Prostate gland (tissue), 2 donors: ENCODE measurements around the gene COLEC11. TPM values are rescaled to one million over a fixed set of nuclear protein-coding genes. Genes with fewer than 3 reads are reported as not detected.
"Not testable (repeated sequence)": the region's sequence is repeated elsewhere in the genome, so short reads cannot be mapped to it uniquely, and the experiment has no call there.

Source experiments
- DNase-seq: peaks from one replicate; pipeline ENCODE4 v3.0.0-alpha.2; 2019; ENCODE audit warnings: low spot score
- H3K27ac ChIP-seq, 2 donors: fragments of 200-600 bp; sonication (generic); 2 replicates each; pipeline ENCODE4 v1.5.1; 2017 to 2019
- H3K27me3 ChIP-seq: fragments of 200-600 bp; sonication (generic); replicated peaks from 2 replicates; pipeline ENCODE4 v1.5.1; 2019; ENCODE audit not compliant: insufficient read depth
- H3K36me3 ChIP-seq, 2 donors: fragments of 200-600 bp; sonication (generic); 1 replicate in 1 of 2; 2 replicates in 1 of 2; pipeline versions ENCODE4 v1.5.1 to v1.8.1; 2017 to 2019
- H3K4me1 ChIP-seq: fragments of 200-600 bp; sonication (generic); replicated peaks from 2 replicates; pipeline ENCODE4 v1.5.1; 2019
- H3K4me3 ChIP-seq, 2 donors: fragments of 200-600 bp; sonication (generic); 2 replicates each; pipeline ENCODE4 v1.5.1; 2017 to 2019
- H3K9me3 ChIP-seq: fragments of 200-600 bp; sonication (generic); 2 replicates; pipeline ENCODE4 v1.5.1; 2017
- CTCF ChIP-seq, 4 experiments: fragments of 200-600 bp in 2 of 4; fragments of 450-650 bp in 2 of 4; sonication (generic) in 2 of 4; IDR thresholded peaks; 1 replicate in 3 of 4; 2 replicates in 1 of 4; pipeline ENCODE4 v1.5.1; 2016 to 2019; ENCODE audit warnings: antibody characterized with exemption in 4 of 4, mild to moderate bottlenecking in 2 of 4, moderate library complexity in 2 of 4
- POLR2A ChIP-seq: fragments of 450-650 bp; IDR thresholded peaks from one replicate; pipeline ENCODE4 v1.6.1; 2016; ENCODE audit warnings: antibody characterized with exemption, mild to moderate bottlenecking
- POLR2AphosphoS5 ChIP-seq: sonication (generic); formaldehyde crosslinking; IDR thresholded peaks from one replicate; pipeline ENCODE4 v1.6.1; 2017; ENCODE audit warnings: antibody characterized with exemption
- WGBS: methylation state at CpG from one replicate; pipeline ENCODE4 v1.1.5; 2018; 5-methylcytosine and 5-hydroxymethylcytosine counted together
- intact Hi-C: fragments of 100-400 bp; cut with DNase I; formaldehyde crosslinking; loops from one replicate; pipeline ENCODE4 v1.14.2; 2022
- total RNA-seq, 2 donors: library from RNA; depleted of rRNA; stranded (reverse); fragments of >200 nt; gene quantifications; one replicate each; pipeline ENCODE4 v1.1.0, GENCODE V29; 2016

The COLEC11 gene
- total RNA-seq, 2 donors from 2014 or later: 2.9 to 10.5 TPM

GRCh38 chr2:3566806-3567205, 28.1 kb upstream of the COLEC11 start:
- intact Hi-C loops: no loop called here
- no peak for DNase-seq
- no peaks in the 10 kb centered on the region for H3K4me1 ChIP-seq
- no peaks in the 10 kb centered on the region for H3K27me3 ChIP-seq
- TF ChIP-seq POLR2AphosphoS5: no peak
- TF ChIP-seq CTCF (IDR thresholded peaks at IDR 0.05): no peak
- TF ChIP-seq POLR2A: no peak
- 91% methylated on average over 9 of the region's 9 CpGs for WGBS
- no peaks in the 10 kb centered on the region for H3K9me3 ChIP-seq
- no peak overlapping the region for H3K27ac ChIP-seq
- no peak overlapping the region for H3K4me3 ChIP-seq
- no peaks in the 10 kb centered on the region for H3K36me3 ChIP-seq

- H3K4me1 ChIP-seq, DNase-seq, H3K36me3 ChIP-seq, H3K4me3 ChIP-seq, H3K27ac ChIP-seq, H3K9me3 ChIP-seq, H3K27me3 ChIP-seq, intact Hi-C loops: not testable (repeated sequence)
- whole genome bisulfite sequencing: 94% methylated on average over 20 of the region's 23 CpGs
Measured at GRCh38 chr2:3569656-3570055, 25.3 kb upstream of the COLEC11 start.

- no peak overlapping the region for H3K27ac ChIP-seq
- H3K4me1 ChIP-seq: no peaks in the 10 kb centered on the region
- TF ChIP-seq POLR2AphosphoS5: no peak
- no peak for TF ChIP-seq CTCF (IDR thresholded peaks at IDR 0.05)
- no peak for TF ChIP-seq POLR2A
- no peaks in the 10 kb centered on the region for H3K27me3 ChIP-seq
- no peak for DNase-seq
- no peak overlapping the region for H3K4me3 ChIP-seq
- H3K9me3 ChIP-seq: no peaks in the 10 kb centered on the region
- WGBS: 80% methylated on average over 8 of the region's 8 CpGs
- intact Hi-C loops: no loop called here
- no peaks in the 10 kb centered on the region for H3K36me3 ChIP-seq
Measured at GRCh38 chr2:3571284-3571683, 23.6 kb upstream of the COLEC11 start.

GRCh38 chr2:3572620-3573019, 22.3 kb upstream of the COLEC11 start:
- Histone ChIP-seq H3K27ac (no peak overlapping the region), H3K9me3 (no peaks in the 10 kb centered on the region), H3K36me3 (no peaks in the 10 kb centered on the region), H3K4me1 (peaks cover 3% of the 10 kb centered on the region), H3K4me3 (no peak overlapping the region), H3K27me3 (no peaks in the 10 kb centered on the region)
- TF ChIP-seq CTCF (IDR thresholded peaks at IDR 0.05) (no peak), POLR2AphosphoS5 (no peak), POLR2A (no peak)
- intact Hi-C loops: no loop called here
- WGBS: 76% methylated on average over 2 of the region's 2 CpGs
- DNase-seq: no peak

- peaks cover 3% of the 10 kb centered on the region for H3K4me1 ChIP-seq
- no peak for TF ChIP-seq CTCF (IDR thresholded peaks at IDR 0.05)
- TF ChIP-seq POLR2AphosphoS5: no peak
- no peak for TF ChIP-seq POLR2A
- no peaks in the 10 kb centered on the region for H3K36me3 ChIP-seq
- DNase-seq: no peak
- no peak overlapping the region for H3K27ac ChIP-seq
- intact Hi-C loops: loop anchor here (2.0 kb wide), 1 partner anchor 15 kb away; the partner anchor contains the start of gene RNASEH1
- 96% methylated on average over 11 of the region's 11 CpGs for WGBS
- no peaks in the 10 kb centered on the region for H3K9me3 ChIP-seq
- no peak overlapping the region for H3K4me3 ChIP-seq
- H3K27me3 ChIP-seq: no peaks in the 10 kb centered on the region
Measured at GRCh38 chr2:3574155-3574554, 20.8 kb upstream of the COLEC11 start.
